Activated naive CD8-positive, alpha-beta T cell treated with anti-CD3 and anti-CD28 coated beads, Interleukin-2, amount 50 U/mL, for 24 hours (primary cell): ENCODE measurements around the gene CAVIN3.

Source experiments
- ATAC-seq: fragments of 150-1000 bp; cut with Tn5 transposase; one replicate; pipeline ENCODE4 v1.10.0; 2021
- DNase-seq: peaks from one replicate; pipeline ENCODE4 v3.0.0; 2021
- H3K27ac Mint-ChIP-seq: one replicate; pipeline ENCODE4 v1.8.0; 2021; ENCODE audit warnings: mild to moderate bottlenecking, mixed read lengths
- H3K27me3 Mint-ChIP-seq: one replicate; pipeline ENCODE4 v1.8.0; 2021; ENCODE audit warnings: mixed read lengths
- H3K36me3 Mint-ChIP-seq: one replicate; pipeline ENCODE4 v1.8.0; 2021; ENCODE audit warnings: low read depth, mixed read lengths
- H3K4me1 Mint-ChIP-seq: one replicate; pipeline ENCODE4 v1.8.0; 2021; ENCODE audit warnings: mixed read lengths
- H3K4me3 Mint-ChIP-seq: one replicate; pipeline ENCODE4 v1.8.0; 2021; ENCODE audit warnings: mild to moderate bottlenecking, moderate library complexity, mixed read lengths
- H3K9me3 Mint-ChIP-seq: one replicate; pipeline ENCODE4 v1.8.0; 2021; ENCODE audit warnings: mixed read lengths

The CAVIN3 gene

DNA sequence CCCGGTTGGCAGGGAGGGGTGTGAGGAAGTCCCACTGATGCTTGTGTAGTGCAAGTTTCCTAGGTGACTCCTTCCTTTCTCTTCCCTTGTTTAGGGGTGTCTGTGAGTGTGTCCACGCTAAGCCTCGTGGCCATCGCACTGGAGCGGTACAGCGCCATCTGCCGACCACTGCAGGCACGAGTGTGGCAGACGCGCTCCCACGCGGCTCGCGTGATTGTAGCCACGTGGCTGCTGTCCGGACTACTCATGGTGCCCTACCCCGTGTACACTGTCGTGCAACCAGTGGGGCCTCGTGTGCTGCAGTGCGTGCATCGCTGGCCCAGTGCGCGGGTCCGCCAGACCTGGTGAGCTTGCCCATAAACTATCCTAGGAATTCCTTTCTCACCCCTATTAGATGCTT lies 50.3 kb downstream of the CAVIN3 start:
- Mint-ChIP-seq H3K4me1 (no peaks in the 10 kb centered on the region), H3K9me3 (no peaks in the 10 kb centered on the region), H3K27ac (no peak overlapping the region), H3K27me3 (peaks cover 19% of the 10 kb centered on the region), H3K36me3 (no peaks in the 10 kb centered on the region), H3K4me3 (no peak overlapping the region)
- ATAC-seq (no peak), DNase-seq (no peak)
